Liver (tissue), 9 donors: Measurements from ENCODE around the gene CCDC91. TPM values are rescaled to one million over a fixed set of nuclear protein-coding genes. Genes with fewer than 3 reads are reported as not detected.

ENCODE experiments used
- DNase-seq: peaks from one replicate; pipeline ENCODE4 v3.0.0-alpha.2; 2017; ENCODE audit warnings: low spot score
- H3K27ac ChIP-seq, 2 donors: one replicate each; pipeline ENCODE4 v1.7.0; 2013; ENCODE audit warnings: inconsistent platforms in 2 of 2, low read length in 2 of 2, control low read depth in 1 of 2, low read depth in 1 of 2, mild to moderate bottlenecking in 1 of 2
- H3K27me3 ChIP-seq, 4 donors: one replicate each; pipeline versions ENCODE4 v1.6.1 to v1.7.0; 2013; ENCODE audit warnings: low read length in 3 of 4, inconsistent platforms in 1 of 4, mild to moderate bottlenecking in 1 of 4, moderate library complexity in 1 of 4; ENCODE audit not compliant: control insufficient read depth in 4 of 4, insufficient read depth in 4 of 4
- H3K36me3 ChIP-seq, 4 donors: one replicate each; pipeline versions ENCODE4 v1.6.1 to v1.7.0; 2013; ENCODE audit warnings: low read length in 3 of 4, mild to moderate bottlenecking in 3 of 4, low read depth in 1 of 4, moderate library complexity in 1 of 4; ENCODE audit not compliant: control insufficient read depth in 4 of 4, insufficient read depth in 3 of 4
- H3K4me1 ChIP-seq, 4 donors: one replicate each; pipeline versions ENCODE4 v1.6.1 to v1.7.0; 2013; ENCODE audit warnings: low read length in 3 of 4, mild to moderate bottlenecking in 3 of 4, moderate library complexity in 1 of 4; ENCODE audit not compliant: control insufficient read depth in 4 of 4, insufficient read depth in 4 of 4
- H3K4me3 ChIP-seq, 3 donors: one replicate each; pipeline versions ENCODE4 v1.6.1 to v1.7.0; 2013; ENCODE audit warnings: low read length in 3 of 3, control low read depth in 1 of 3, low read depth in 1 of 3, mild to moderate bottlenecking in 1 of 3
- H3K9ac ChIP-seq, 2 donors: one replicate each; pipeline ENCODE4 v1.7.0; 2013; ENCODE audit warnings: low read length in 2 of 2, mild to moderate bottlenecking in 2 of 2, moderate library complexity in 2 of 2, control low read depth in 1 of 2, low read depth in 1 of 2
- H3K9me3 ChIP-seq, 4 donors: one replicate each; pipeline versions ENCODE4 v1.6.1 to v1.7.0; 2013; ENCODE audit warnings: low read length in 3 of 4; ENCODE audit not compliant: control insufficient read depth in 4 of 4
- ATF3 ChIP-seq: IDR thresholded peaks from 2 replicates; pipeline ENCODE4 v1.6.1; 2016; ENCODE audit warnings: antibody characterized with exemption
- CTCF ChIP-seq: fragments of 150-350 bp; IDR thresholded peaks from 2 replicates; pipeline ENCODE4 v1.5.1; 2017; ENCODE audit warnings: improper control_type of control experiment, low read depth, low read length; ENCODE audit not compliant: missing input control
- EGR1 ChIP-seq, 2 donors: IDR thresholded peaks; 2 replicates each; pipeline ENCODE4 v1.6.1; 2016 to 2018; ENCODE audit warnings: antibody characterized with exemption in 2 of 2, low read depth in 2 of 2
- FOXA1 ChIP-seq: IDR thresholded peaks from 2 replicates; pipeline ENCODE4 v1.6.1; 2016; ENCODE audit warnings: antibody characterized with exemption
- FOXA2 ChIP-seq: IDR thresholded peaks from 2 replicates; pipeline ENCODE4 v1.6.1; 2016; ENCODE audit warnings: antibody characterized with exemption
- HNF4A ChIP-seq, 2 donors: conservative IDR thresholded peaks; 2 replicates each; pipeline ENCODE4 v1.6.1; 2016; ENCODE audit warnings: antibody characterized with exemption in 2 of 2, mild to moderate bottlenecking in 2 of 2
- HNF4G ChIP-seq: IDR thresholded peaks from 2 replicates; pipeline ENCODE4 v1.6.1; 2016; ENCODE audit warnings: antibody characterized with exemption
- JUND ChIP-seq, 2 donors: IDR thresholded peaks; 2 replicates each; pipeline ENCODE4 v1.6.1; 2016; ENCODE audit warnings: antibody characterized with exemption in 2 of 2
- MAX ChIP-seq: IDR thresholded peaks from 2 replicates; pipeline ENCODE4 v1.6.1; 2016; ENCODE audit warnings: antibody characterized with exemption
- NR2F2 ChIP-seq: IDR thresholded peaks from 2 replicates; pipeline ENCODE4 v1.6.1; 2016; ENCODE audit warnings: antibody characterized with exemption
- RAD21 ChIP-seq, 2 donors: IDR thresholded peaks; 2 replicates each; pipeline ENCODE4 v1.6.1; 2016; ENCODE audit warnings: antibody characterized with exemption in 2 of 2, mild to moderate bottlenecking in 2 of 2
- REST ChIP-seq: IDR thresholded peaks from 2 replicates; pipeline ENCODE4 v1.6.1; 2016; ENCODE audit warnings: antibody characterized with exemption, mild to moderate bottlenecking
- RXRA ChIP-seq, 2 donors: IDR thresholded peaks; 2 replicates each; pipeline ENCODE4 v1.6.1; 2017 to 2018; ENCODE audit warnings: antibody characterized with exemption in 2 of 2, mild to moderate bottlenecking in 1 of 2
- SP1 ChIP-seq: IDR thresholded peaks from 2 replicates; pipeline ENCODE4 v1.6.1; 2018; ENCODE audit warnings: antibody characterized with exemption, mild to moderate bottlenecking
- TAF1 ChIP-seq: conservative IDR thresholded peaks from 2 replicates; pipeline ENCODE4 v1.6.1; 2016; ENCODE audit warnings: antibody characterized with exemption, mild to moderate bottlenecking
- ZBTB33 ChIP-seq: IDR thresholded peaks from 2 replicates; pipeline ENCODE4 v1.6.1; 2016; ENCODE audit warnings: antibody characterized with exemption
- WGBS: extraction: QIAGEN DNeasy Blood & Tissue Kit; methylation state at CpG from one replicate; pipeline ENCODE4 v1.1.7; 2013; 5-methylcytosine and 5-hydroxymethylcytosine counted together
- polyA plus RNA-seq, 2 donors: library from polyadenylated mRNA; stranded (reverse) in 1 of 2; unstranded in 1 of 2; fragments of 200-250 nt in 1 of 2; fragments of >200 nt in 1 of 2; fragmentation: Nextera tagmentation in 1 of 2; extraction: Ambion mirVana in 1 of 2; gene quantifications; one replicate each; pipeline versions ENCODE4 v1.2.1 to v1.2.3, GENCODE V29; 2013 to 2015
- total RNA-seq, 2 donors: library from RNA; depleted of rRNA; stranded (reverse); fragments of >200 nt; gene quantifications; one replicate each; pipeline ENCODE4 v1.2.3, GENCODE V29; 2014
- donor health status: healthy.
- donor health status: healthy.
- donor health status: healthy.
- donor health status: healthy.
- donor health status: healthy.

CCDC91 gene
- total and polyA plus RNA-seq, 4 donors = 8.4 to 29.0 (median 15.1) TPM

DNA sequence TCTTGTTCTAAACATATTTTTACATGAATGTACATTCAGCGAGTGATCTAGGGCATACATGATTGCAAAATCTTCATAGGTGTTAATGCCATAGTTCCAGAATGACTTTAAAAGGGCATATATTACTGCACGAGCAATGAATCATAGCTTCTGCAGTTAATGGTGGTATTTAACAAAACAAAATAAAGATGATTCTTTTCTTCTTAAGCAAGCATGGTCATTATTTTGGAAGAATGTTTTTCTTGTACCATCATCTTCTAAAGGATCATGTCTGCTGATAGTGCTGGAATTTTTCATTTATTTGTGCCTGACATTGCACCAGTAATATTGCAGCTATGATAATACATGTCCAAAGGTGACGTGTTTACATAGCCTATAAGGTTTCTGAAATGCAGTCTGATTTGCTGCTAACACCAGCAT is 388.6 kb downstream of the CCDC91 start:
- no peak overlapping the region for H3K27ac ChIP-seq
- no peaks in the 10 kb centered on the region for H3K9me3 ChIP-seq
- no peak overlapping the region for H3K9ac ChIP-seq
- DNase-seq = no peak
- no peaks in the 10 kb centered on the region for H3K27me3 ChIP-seq
- no peaks in the 10 kb centered on the region for H3K36me3 ChIP-seq
- 89% methylated on average over 3 of the region's 3 CpGs for WGBS
- peaks cover 2 to 20% (median 10%) of the 10 kb centered on the region in 4 donors for H3K4me1 ChIP-seq
- TF ChIP-seq HNF4G (no peak), RAD21 (IDR thresholded peaks at IDR 0.05) (no peak), FOXA2 (no peak), REST (no peak), CTCF (no peak), EGR1 (IDR thresholded peaks at IDR 0.05; ENCODE audit: low read depth in 2 of 2) (no peak), FOXA1 (no peak), MAX (no peak), NR2F2 (no peak), JUND (IDR thresholded peaks at IDR 0.05) (no peak)
- no peak overlapping the region for H3K4me3 ChIP-seq

DNA sequence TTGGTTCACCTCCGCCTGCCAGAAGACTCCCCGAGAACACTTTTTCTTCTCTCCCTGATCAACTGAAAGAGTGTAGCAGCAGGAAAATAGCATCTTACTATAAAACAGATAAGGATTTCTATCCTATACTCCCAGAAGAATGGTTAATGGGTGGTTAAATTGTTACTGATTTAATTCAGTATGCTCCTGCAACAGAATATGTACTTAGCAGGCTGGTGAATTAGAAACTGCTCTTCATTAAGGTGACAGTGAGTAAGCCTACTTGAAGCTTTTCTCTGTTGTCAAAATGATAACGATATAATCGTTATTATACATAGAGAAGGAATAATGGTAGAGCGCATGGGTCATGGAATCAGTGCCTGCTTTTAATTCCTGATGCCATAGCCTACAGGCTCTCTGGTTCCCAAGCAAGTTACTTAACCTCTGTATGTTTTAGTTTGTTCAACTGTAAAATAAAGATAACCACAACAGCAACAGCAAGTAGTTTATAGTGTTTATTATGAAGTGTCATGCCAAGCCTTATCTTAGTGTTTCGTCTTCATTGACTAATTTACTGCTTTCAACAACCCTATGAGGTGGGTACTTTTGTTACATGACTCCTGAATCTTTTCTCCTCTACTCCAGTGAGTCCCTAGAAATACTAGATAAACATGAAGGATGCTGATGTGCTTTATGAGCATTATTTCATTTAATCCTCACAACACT is 392.6 kb downstream of the CCDC91 start:
- DNase-seq = no peak
- 90% methylated on average over 6 of the region's 6 CpGs for WGBS
- TF ChIP-seq SP1 (no peak), HNF4A (conservative IDR thresholded peaks at IDR 0.05) (no peak), TAF1 (no peak), NR2F2 (no peak), ATF3 (no peak), RXRA (IDR thresholded peaks at IDR 0.05) (no peak), HNF4G (no peak), FOXA2 (no peak), JUND (IDR thresholded peaks at IDR 0.05) (no peak), REST (no peak), MAX (no peak), RAD21 (IDR thresholded peaks at IDR 0.05) (no peak), CTCF (no peak), ZBTB33 (no peak), FOXA1 (no peak)

More for the DNA sequence above, 392.6 kb downstream of the CCDC91 start:
- Histone ChIP-seq H3K27ac (no peak overlapping the region), H3K9me3 (no peaks in the 10 kb centered on the region), H3K27me3 (no peaks in the 10 kb centered on the region), H3K4me3 (no peak overlapping the region), H3K36me3 (no peaks in the 10 kb centered on the region), H3K9ac (no peak overlapping the region), H3K4me1 (no peaks in the 10 kb centered on the region)
